Esophagus squamous epithelium (tissue), 4 donors: ENCODE measurements around the gene TM9SF4.

Experiments used
- POLR2A ChIP-seq, 4 donors: fragments of 450-650 bp; IDR thresholded peaks; one replicate each; pipeline ENCODE4 v1.6.1; 2017; ENCODE audit warnings: antibody characterized with exemption in 4 of 4, mild to moderate bottlenecking in 4 of 4, moderate library complexity in 3 of 4
- TF ChIP-seq, protein P1 (sequence below), 6 experiments: fragments of 450-650 bp in 4 of 6; fragments of 200-600 bp in 2 of 6; sonication (generic) in 2 of 6; IDR thresholded peaks; one replicate each; pipeline ENCODE4 v1.5.1; 2016 to 2019; ENCODE audit warnings: antibody characterized with exemption in 6 of 6, mild to moderate bottlenecking in 4 of 6, moderate library complexity in 4 of 6

DNA sequence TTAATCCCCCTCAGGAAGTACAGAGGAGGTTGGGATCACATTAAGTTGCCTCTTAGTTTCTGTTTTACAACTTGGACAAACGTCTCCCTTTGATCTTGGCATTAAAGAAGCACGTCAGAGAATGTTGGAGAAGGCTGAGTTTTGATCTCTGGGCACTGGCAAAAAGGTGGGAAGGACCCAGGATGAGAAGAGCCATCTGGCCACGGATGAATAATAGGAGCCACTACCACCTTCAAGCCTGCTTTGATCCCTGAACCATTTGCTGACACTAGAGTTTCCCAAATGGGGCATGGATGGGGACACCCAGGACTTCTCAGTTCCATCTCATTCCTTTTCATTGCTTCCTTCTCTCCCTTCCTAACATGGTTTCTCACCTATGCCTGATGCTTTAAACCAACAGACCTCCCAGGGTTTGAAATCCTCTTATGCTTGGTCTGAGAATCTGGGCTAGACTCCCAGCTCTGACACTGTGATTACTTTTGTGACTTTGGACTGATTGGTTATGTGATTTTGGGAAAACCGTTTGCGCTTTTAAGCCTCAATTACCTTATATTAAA lies 5.8 kb downstream of the TM9SF4 start:
- TF ChIP-seq, protein P1, sequence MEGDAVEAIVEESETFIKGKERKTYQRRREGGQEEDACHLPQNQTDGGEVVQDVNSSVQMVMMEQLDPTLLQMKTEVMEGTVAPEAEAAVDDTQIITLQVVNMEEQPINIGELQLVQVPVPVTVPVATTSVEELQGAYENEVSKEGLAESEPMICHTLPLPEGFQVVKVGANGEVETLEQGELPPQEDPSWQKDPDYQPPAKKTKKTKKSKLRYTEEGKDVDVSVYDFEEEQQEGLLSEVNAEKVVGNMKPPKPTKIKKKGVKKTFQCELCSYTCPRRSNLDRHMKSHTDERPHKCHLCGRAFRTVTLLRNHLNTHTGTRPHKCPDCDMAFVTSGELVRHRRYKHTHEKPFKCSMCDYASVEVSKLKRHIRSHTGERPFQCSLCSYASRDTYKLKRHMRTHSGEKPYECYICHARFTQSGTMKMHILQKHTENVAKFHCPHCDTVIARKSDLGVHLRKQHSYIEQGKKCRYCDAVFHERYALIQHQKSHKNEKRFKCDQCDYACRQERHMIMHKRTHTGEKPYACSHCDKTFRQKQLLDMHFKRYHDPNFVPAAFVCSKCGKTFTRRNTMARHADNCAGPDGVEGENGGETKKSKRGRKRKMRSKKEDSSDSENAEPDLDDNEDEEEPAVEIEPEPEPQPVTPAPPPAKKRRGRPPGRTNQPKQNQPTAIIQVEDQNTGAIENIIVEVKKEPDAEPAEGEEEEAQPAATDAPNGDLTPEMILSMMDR (IDR thresholded peaks at IDR 0.05), result no peak
- no peak for TF ChIP-seq POLR2A (IDR thresholded peaks at IDR 0.05)
